ENCODE data around the gene ZBTB11. TPM values are rescaled to one million over a fixed set of nuclear protein-coding genes. Genes with fewer than 3 reads are reported as not detected.
A peak's percentile ranks its signal among the peaks of the same experiment; 100 is the strongest.

Gene ZBTB11
- total RNA-seq, 1 experiment from 2014 or later: 14.8 TPM

GRCh38 chr3:101635954-101636798 is 40.8 kb downstream of the ZBTB11 start:
- no peak overlapping the region for H2BK5ac ChIP-seq (ENCODE audit: insufficient read length, low read length)
- H4K8ac ChIP-seq (replicated peaks; ENCODE audit: insufficient read length, low read depth, low read length): no peak overlapping the region
- no peak overlapping the region for H4K91ac ChIP-seq (ENCODE audit: insufficient read length, low read depth, low read length)
- no peak overlapping the region for H4K5ac ChIP-seq (ENCODE audit: insufficient read length, low read depth, low read length)
- H3K14ac ChIP-seq (ENCODE audit: insufficient read depth, low read length): no peak overlapping the region
- H3K27me3 ChIP-seq (ENCODE audit: insufficient read depth, low read length): no peaks in the 10 kb centered on the region
- H3T11ph ChIP-seq (ENCODE audit: low read length): no peak overlapping the region
- no peaks in the 10 kb centered on the region for H3K79me1 ChIP-seq (ENCODE audit: insufficient read depth, low read depth, low read length, poor library complexity, severe bottlenecking)
- H2BK15ac ChIP-seq (ENCODE audit: low read depth, low read length): no peak overlapping the region
- no peak overlapping the region for H3K9ac ChIP-seq (ENCODE audit: extremely low read depth, insufficient read length, low read length)
- H3K4me1 ChIP-seq (ENCODE audit: insufficient read depth, low read length): no peaks in the 10 kb centered on the region; the same call in 1 of the 2 replicates
- H2BK120ac ChIP-seq (ENCODE audit: low read depth, low read length, poor library complexity, severe bottlenecking): no peak overlapping the region
- H3K27me3 Mint-ChIP-seq (ENCODE audit: low read depth): no peaks in the 10 kb centered on the region; the same call in none of the 2 replicates
- H3K79me2 ChIP-seq (ENCODE audit: insufficient read depth, low read length): no peaks in the 10 kb centered on the region
- H3K36me3 Mint-ChIP-seq (ENCODE audit: insufficient read depth in 1 of 3, low read depth in 3 of 3): no peaks in the 10 kb centered on the region
- H2BK20ac ChIP-seq (ENCODE audit: low read depth, low read length, poor library complexity, severe bottlenecking): no peak overlapping the region
- no CpG with 5 or more reads among the region's 18 CpGs for whole genome bisulfite sequencing (ENCODE audit: extremely low coverage, insufficient read length, low lambda C conversion rate)
- H3K9me3 Mint-ChIP-seq: no peaks in the 10 kb centered on the region
- no peak overlapping the region for H3K56ac ChIP-seq (ENCODE audit: insufficient read length, low read depth, low read length)
- TF ChIP-seq CTCF (conservative IDR thresholded peaks at IDR 0.05): peak; percentile 87
- DNase-seq: peak; percentile 71
- no peak overlapping the region for H3K4me3 Mint-ChIP-seq
- H3K27ac ChIP-seq (ENCODE audit: insufficient read length, low read depth, low read length): no peak overlapping the region
- H2AFZ ChIP-seq (ENCODE audit: low read length): no peak overlapping the region
- no peaks in the 10 kb centered on the region for H3K23me2 ChIP-seq (ENCODE audit: insufficient read length, low read depth, low read length, poor library complexity, severe bottlenecking)
- no peak overlapping the region for H2AK5ac ChIP-seq (ENCODE audit: insufficient read length, low read length)
- H3K27ac Mint-ChIP-seq: no peak overlapping the region
- H3K9me3 ChIP-seq (ENCODE audit: control insufficient read depth, low read depth, low read length): no peaks in the 10 kb centered on the region
- H3K18ac ChIP-seq (ENCODE audit: insufficient read length, low read depth, low read length): no peak overlapping the region
- no peaks in the 10 kb centered on the region for H4K20me1 ChIP-seq (ENCODE audit: control insufficient read depth, insufficient read depth, insufficient read length)
- no peak overlapping the region for H2BK12ac ChIP-seq (ENCODE audit: insufficient read length, low read depth, low read length)
- peaks cover 28 to 43% of the 10 kb centered on the region in 2 experiments for H3K4me1 Mint-ChIP-seq
- H3K23ac ChIP-seq (ENCODE audit: insufficient read length, low read depth, low read length): no peak overlapping the region
- no peak overlapping the region for H3K4ac ChIP-seq (ENCODE audit: low read depth, low read length)
- H3K4me2 ChIP-seq (ENCODE audit: insufficient read depth, insufficient read length, low read length): no peak overlapping the region

Data from H9 (cell line).